Measurements from ENCODE around the gene HMX3.
"Not testable (repeated sequence)": the region's sequence is repeated elsewhere in the genome, so short reads cannot be mapped to it uniquely, and the experiment has no call there.

Gene HMX3

GRCh38 chr10:123171616-123172015 lies 35.8 kb downstream of the HMX3 start:
- DNase-seq (ENCODE audit: low read depth in 2 of 2) = not testable (repeated sequence)

GRCh38 chr10:123175389-123176387 lies 39.9 kb downstream of the HMX3 start:
- no peak for DNase-seq (ENCODE audit: low read depth in 2 of 2)

- DNase-seq (ENCODE audit: low read depth in 2 of 2) = not testable (repeated sequence)
Observed at GRCh38 chr10:123178390-123178789, 42.6 kb downstream of the HMX3 start.

GRCh38 chr10:123180101-123181090 lies 44.6 kb downstream of the HMX3 start:
- no peak for DNase-seq (ENCODE audit: low read depth in 2 of 2)

GRCh38 chr10:123183724-123184123 lies 48.0 kb downstream of the HMX3 start:
- no peak for DNase-seq (ENCODE audit: low read depth in 2 of 2)

GRCh38 chr10:123187781-123188180 lies 52.0 kb downstream of the HMX3 start:
- DNase-seq (ENCODE audit: low read depth in 2 of 2) = no peak
